ENCODE measurements around the gene PWWP2A.
"Not testable (repeated sequence)": the region's sequence is repeated elsewhere in the genome, so short reads cannot be mapped to it uniquely, and the experiment has no call there.

PWWP2A gene

GRCh38 chr5:160119142-160119904 lies at the start of gene PWWP2A:
TSS of gene PWWP2A (minus strand) at chr5:160119450. CDS start at chr5:160119388, 62 bp downstream.
- DNase-seq = peak; percentile 94 to 97

GRCh38 chr5:160167624-160168165 lies 48.4 kb upstream of the PWWP2A start:
- no peak for DNase-seq

DNA sequence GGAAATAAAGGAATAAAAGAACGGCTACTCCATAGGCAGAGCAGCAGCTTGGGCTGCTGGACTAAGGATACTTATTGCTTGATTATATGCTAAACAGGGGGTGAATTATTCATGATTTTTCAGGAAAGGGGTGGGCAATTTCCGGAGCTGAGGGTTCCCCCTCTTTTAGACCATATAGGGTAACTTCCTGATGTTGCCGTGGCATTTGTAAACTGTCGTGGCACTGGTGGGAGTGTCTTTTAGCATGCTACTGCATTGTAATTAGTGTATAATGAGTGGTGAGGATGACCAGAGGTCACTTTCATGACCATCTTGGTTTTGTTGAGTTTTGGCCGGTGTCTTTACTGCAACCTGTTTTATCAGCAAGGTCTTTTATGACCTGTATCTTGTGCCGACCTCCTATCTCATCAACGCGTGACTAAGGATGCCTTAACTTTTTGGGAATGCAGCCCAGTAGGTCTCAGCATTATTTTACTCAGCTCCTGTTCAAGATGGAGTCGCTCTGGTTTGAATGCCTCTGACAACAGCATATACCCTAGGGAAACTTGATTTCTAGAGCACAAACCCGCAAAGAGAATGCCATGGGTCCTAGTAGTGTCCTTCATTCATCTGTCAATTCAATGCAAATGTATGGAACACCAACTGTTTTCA lies 47.8 kb upstream of the PWWP2A start:
- no peak for DNase-seq

DNA sequence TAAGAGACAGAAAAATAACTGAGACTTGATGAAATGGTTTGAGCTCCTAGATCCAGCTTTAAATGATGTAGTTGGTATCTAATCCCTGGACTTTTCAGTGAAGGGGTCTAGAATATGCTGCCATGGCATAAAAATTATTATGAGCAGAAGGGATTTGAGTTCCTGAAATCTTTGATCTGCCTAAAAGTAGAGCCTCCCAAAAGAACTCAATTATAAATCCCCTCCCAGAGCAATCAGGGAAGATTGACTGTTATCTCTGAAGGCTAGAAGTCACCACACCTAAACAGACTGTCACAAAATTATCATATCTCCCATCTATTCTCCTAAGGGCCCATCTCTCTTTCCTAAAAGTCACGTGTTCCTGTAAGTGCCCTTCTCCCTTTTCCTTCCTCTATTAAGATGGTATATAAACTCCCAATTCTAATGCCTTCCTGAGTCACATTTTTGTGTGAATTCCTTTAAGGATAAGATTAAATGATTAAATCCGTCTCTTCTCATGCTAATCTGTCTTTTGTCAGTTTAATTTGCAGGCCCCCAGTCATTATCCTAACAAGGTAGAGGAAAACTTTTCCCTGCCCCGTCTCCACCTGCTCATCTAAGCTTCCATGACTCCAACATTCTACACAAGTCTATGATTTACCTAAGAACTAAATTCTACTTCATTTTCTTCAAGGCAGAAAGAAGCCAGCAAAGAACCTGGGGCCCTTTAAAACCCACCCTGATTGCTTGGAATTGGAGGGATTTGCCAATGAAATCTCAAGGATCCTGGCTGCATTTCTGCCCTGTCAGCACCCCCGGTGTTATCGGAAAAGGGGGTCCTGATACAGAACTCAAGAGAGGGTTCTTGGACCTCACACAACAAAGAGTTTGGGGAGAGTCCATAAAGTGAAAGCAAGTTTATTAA lies 47.1 kb upstream of the PWWP2A start:
- no peak for DNase-seq

GRCh38 chr5:160165137-160166068 lies 46.2 kb upstream of the PWWP2A start:
- no peak for DNase-seq

DNA sequence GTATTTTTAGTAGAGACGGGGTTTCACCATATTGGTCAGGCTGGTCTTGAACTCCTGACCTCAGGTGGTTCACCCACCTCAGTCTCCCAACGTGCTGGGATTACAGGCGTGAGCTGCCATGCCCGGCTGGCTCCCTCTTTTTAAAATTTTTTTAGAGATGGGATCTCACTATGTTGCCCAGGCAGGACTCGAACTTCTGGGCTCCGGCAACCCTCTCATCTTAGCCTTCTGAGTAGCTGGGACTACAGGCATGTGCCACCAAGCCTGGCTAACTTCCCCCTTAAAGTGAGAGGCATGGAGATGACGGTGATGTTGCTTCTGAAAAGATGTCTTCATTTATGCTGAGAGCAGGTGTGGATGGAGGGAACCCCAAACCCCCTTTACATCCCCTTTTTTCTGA lies 43.7 kb upstream of the PWWP2A start:
- no peak for DNase-seq

DNA sequence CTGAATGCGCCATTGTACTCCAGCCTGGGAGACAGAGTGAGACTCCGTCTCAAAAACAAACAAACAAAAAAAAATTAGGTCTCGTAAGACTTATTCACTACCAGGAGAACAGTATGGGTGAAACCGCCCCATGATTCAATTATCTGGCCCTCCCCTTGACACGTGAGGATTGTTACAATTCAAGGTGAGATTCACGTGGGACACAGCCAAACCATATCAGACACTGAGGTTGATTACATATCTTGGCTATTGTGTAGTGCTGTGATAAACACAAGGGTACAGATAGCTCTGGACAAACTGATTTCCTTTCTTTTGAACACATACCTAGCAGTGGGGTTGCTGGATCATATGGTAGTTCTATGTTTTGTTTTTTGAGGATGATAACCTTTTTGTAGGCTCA lies 42.4 kb upstream of the PWWP2A start:
- no peak for DNase-seq

GRCh38 chr5:160160875-160161274 lies 41.6 kb upstream of the PWWP2A start:
- not testable (repeated sequence) for DNase-seq

GRCh38 chr5:160159991-160160792 lies 40.9 kb upstream of the PWWP2A start:
- no peak for DNase-seq

DNA sequence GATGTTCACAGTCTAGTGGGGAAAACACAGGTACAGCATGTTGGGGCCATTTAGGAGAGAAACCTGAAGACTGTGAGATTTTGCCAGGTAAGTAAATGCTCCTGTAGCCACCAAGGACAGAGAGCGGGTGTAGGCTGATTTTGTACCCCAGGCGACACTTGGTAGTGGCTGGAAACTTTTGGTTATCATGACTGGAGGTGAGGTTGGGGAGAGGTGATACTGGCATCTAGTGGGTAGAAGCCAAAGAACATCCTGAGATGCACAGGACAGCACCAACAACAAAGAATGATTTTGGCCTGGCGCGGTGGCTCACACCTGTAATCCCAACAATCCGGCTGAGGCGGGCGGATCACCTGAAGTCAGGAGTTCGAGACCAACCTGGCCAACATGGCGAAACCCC lies 38.8 kb upstream of the PWWP2A start:
- DNase-seq = no peak

GRCh38 chr5:160155017-160155750 lies 35.9 kb upstream of the PWWP2A start:
- no peak for DNase-seq

DNA sequence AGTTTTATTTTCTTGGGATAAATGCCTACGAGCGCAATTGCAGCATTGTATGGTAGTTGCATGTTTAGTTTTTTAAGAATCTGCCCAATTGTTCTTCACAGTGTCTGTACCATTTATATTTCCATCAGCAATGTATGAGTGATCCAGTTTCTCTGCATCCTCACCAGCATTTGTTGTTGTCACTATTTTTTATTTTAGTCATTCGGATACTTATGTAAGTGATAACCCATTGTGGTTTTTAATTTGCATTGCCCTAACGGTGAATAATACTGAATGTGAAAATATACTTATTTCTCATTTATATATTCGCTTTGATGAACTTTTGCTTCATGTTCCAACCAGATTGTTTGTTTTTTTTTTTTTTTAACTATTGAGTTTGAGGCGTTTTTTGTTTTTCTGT lies 33.7 kb upstream of the PWWP2A start:
- DNase-seq = no peak

DNA sequence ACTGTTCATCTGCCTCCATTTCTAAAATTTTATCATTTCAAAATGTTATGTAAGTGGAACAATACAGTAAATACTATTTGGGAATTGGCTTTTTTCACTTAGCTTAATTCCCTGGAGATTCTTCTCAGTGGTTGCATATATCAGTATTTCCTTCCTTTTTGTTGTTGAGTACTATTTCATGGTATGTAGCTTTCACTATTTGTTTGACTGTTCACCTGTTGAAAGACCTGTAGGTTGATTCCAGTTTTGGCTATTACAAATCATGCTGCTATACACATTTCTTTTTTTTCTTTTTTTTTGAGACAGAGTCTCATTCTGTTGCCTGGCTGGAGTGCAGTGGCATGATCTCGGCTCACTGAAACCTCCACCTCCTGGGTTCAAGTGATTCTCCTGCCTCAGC lies 33.0 kb upstream of the PWWP2A start:
- DNase-seq = no peak

DNA sequence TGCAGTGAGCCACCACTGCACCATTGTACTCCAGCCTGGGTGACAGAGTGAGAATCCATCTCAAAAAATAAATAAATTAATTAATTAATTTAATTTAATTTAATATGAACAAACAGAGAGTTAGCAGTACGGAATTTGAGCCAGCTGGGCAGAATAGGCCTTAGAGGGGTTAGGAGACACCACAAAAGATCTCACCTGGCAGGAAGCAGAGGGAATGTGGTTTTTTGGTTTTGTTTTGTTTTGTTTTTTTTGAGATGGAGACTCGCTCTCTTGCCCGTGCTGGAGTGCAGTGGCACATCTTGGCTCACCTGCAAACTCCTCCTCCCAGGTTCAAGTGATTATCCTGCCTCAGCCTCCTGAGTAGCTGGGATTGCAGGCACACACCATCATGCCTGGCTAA lies 31.8 kb upstream of the PWWP2A start:
- no peak for DNase-seq

DNA sequence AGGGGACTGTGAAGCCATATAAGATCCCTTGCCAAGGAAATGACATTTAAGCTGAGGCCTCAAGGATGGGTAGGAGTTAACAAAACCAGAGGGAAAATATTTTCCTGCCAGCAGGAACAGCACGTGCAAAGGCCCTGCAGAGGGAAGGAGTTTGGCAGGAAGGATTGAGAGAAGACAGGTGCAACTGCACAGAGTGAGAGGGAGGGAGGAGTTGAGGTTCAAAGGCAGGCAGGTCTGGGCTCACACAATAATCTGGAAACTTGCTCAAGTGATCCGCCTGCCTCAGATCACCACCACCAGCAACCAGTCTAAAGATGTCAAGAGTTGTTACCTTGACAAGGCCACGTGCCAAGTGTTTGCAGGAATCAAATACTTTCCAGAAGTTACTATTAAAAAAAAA lies 31.1 kb upstream of the PWWP2A start:
- DNase-seq = no peak

DNA sequence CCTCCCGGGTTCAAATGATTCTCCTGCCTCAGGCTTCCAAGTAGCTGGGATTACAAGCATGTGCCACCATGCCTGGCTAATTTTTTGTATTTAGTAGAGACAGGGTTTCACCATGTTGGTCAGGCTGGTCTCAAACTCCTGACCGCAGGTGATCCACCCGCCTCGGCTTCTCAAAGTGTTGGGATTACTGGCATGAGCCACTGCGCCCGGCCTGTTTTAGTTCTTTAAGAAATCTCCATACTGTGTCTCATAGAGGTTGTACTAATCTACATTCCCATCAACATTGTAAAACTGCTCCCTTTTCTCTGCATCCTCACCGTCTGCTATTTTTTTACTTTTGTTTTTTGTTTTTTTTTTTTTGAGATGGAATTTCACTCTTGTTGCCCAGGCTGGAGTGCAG lies 25.2 kb upstream of the PWWP2A start:
- DNase-seq = not testable (repeated sequence)

DNA sequence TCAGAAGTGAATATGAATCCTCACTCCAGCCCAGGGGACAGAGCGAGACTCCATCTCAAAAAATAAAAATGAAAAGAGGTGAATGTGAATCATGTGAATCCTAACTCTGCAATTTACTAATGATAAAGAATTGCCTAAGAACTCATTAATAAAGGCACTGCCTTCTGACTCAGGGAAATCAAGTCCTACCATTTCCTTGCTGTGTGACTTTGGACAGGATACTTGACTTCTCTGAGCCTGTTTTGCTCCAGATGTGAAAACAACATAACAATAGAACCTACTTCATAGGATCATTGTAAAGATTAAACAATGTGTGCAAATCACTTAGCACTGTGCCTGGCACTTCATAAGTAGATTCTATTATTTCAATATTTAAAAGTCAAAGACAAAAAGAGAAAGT lies 15.1 kb upstream of the PWWP2A start:
- no peak for DNase-seq

DNA sequence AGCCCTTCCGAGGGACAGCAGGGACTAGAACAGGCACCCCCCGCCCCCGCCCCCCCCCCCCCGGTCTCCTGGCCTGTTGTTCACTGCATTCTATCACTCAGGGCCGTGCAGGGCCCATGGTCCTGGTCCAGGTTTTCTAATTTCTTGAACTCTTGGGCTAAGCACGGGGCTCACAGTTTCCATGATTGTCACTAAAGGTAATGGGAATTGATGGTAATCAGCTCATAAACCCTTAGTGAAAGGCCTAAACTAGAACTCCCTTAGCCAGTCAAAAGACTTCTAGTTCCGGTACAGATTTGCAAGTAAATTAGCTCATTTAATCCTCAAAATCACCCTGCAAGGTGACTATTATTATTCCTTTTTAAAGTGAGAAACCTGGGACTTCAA lies 14.7 kb upstream of the PWWP2A start:
- DNase-seq = no peak

- no peak for DNase-seq
These were observed 14.0 kb upstream of the PWWP2A start for GRCh38 chr5:160133071-160133917.

DNA sequence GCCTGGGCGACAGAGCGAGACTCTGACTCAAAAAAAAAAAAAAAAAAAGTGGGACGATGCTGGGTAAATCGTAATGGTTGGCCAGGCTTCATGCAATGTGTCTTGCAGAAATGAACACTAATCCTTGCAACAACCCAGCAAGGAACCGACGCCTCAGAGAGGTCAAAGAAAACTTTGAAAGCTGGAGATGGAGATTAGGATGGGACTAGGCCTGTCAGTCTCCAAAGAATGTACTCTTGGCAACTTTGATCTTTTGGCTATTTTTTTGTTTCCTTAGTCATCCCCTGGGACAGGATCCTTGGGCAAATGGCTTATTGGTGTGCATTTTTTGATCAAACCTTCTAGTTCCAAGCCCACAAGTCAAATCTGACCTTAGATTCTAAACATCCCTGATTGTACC lies 10.6 kb upstream of the PWWP2A start:
- DNase-seq = no peak

Data from stimulated activated CD4-positive, alpha-beta T cell treated with anti-CD3 and anti-CD28 coated beads, Interleukin-2, amount 100 ng/mL, for 24 hours (primary cell).